SK-N-SH treated with all-trans-retinoic acid at 6 μM for 48 hours (cell line): ENCODE measurements around the gene LPP.

Source experiments
- PATZ1 ChIP-seq: fragments of 250-450 bp; sonication (Bioruptor Pico); IDR thresholded peaks from 2 replicates; pipeline ENCODE4 v1.8.0; 2020; ENCODE audit warnings: mild to moderate bottlenecking, moderate library complexity, borderline replicate concordance
- ZC3H10 ChIP-seq: fragments of 250-450 bp; sonication (Bioruptor Pico); IDR thresholded peaks from 2 replicates; pipeline ENCODE4 v1.5.1; 2021; ENCODE audit warnings: mild to moderate bottlenecking, moderate library complexity

- TF ChIP-seq PATZ1 (no peak), ZC3H10 (no peak)
Observed at GRCh38 chr3:188196232-188196990, 42.5 kb downstream of the LPP start.
